GM23338 (cell line): Measurements from ENCODE around the gene ZNF48. TPM values are rescaled to one million over a fixed set of nuclear protein-coding genes. Genes with fewer than 3 reads are reported as not detected.

Source experiments
- ATAC-seq: fragments of 200-7000 bp; cut with Tn5 transposase; 3 replicates; pipeline ENCODE4 v1.9.1; 2020
- DNase-seq: peaks from one replicate; pipeline ENCODE4 v3.0.0-alpha.2; 2015; ENCODE audit warnings: low spot score
- H2AFZ ChIP-seq: fragments of 200-600 bp; sonication (generic); 2 replicates; pipeline ENCODE4 v1.8.0; 2016; ENCODE audit warnings: antibody characterized with exemption, mild to moderate bottlenecking, moderate library complexity
- H3F3A ChIP-seq: fragments of 200-600 bp; sonication (generic); replicated peaks from 2 replicates; pipeline ENCODE4 v1.8.0; 2017; ENCODE audit warnings: antibody characterized with exemption, mixed run types, low read depth
- H3K27ac ChIP-seq: fragments of 200-600 bp; sonication (generic); 2 replicates; pipeline ENCODE4 v1.6.1; 2016; ENCODE audit warnings: low read depth
- H3K27me3 ChIP-seq: fragments of 200-600 bp; sonication (generic); 2 replicates; pipeline ENCODE4 v1.8.0; 2016; ENCODE audit warnings: mild to moderate bottlenecking, mixed run types, moderate library complexity; ENCODE audit not compliant: insufficient read depth
- H3K36me3 ChIP-seq: fragments of 200-600 bp; sonication (generic); 2 replicates; pipeline ENCODE4 v1.8.0; 2016; ENCODE audit warnings: mild to moderate bottlenecking; ENCODE audit not compliant: insufficient read depth
- H3K4me1 ChIP-seq: fragments of 200-600 bp; sonication (generic); 2 replicates; pipeline ENCODE4 v1.8.0; 2016; ENCODE audit warnings: mild to moderate bottlenecking, moderate library complexity; ENCODE audit not compliant: insufficient read depth
- H3K4me2 ChIP-seq: fragments of 200-600 bp; sonication (generic); 2 replicates; pipeline ENCODE4 v1.7.1; 2017; ENCODE audit warnings: mixed run types
- H3K4me3 ChIP-seq: fragments of 200-600 bp; sonication (generic); 2 replicates; pipeline ENCODE4 v1.6.1; 2016; ENCODE audit warnings: mixed run types
- H3K79me2 ChIP-seq: fragments of 200-600 bp; sonication (generic); replicated peaks from 2 replicates; pipeline ENCODE4 v1.8.0; 2017; ENCODE audit warnings: mild to moderate bottlenecking; ENCODE audit not compliant: insufficient read depth
- H3K9me2 ChIP-seq: fragments of 200-600 bp; sonication (generic); 2 replicates; pipeline ENCODE4 v1.8.0; 2017; ENCODE audit not compliant: insufficient read depth
- H4K20me1 ChIP-seq: fragments of 200-600 bp; sonication (generic); replicated peaks from 2 replicates; pipeline ENCODE4 v1.8.0; 2017; ENCODE audit warnings: mild to moderate bottlenecking; ENCODE audit not compliant: insufficient read depth
- H3K27ac Mint-ChIP-seq: 2 replicates; pipeline ENCODE4 v1.8.0; 2020; ENCODE audit warnings: inconsistent platforms, mild to moderate bottlenecking, moderate library complexity, mixed read lengths
- H3K27me3 Mint-ChIP-seq: 3 replicates; pipeline ENCODE4 v1.8.0; 2022; ENCODE audit warnings: low read depth, mild to moderate bottlenecking, moderate library complexity, mixed read lengths, inconsistent platforms; ENCODE audit not compliant: insufficient read depth, poor library complexity
- H3K36me3 Mint-ChIP-seq: 3 replicates; pipeline ENCODE4 v1.8.0; 2021; ENCODE audit warnings: low read depth, mild to moderate bottlenecking, inconsistent platforms, moderate library complexity, mixed read lengths
- H3K4me1 Mint-ChIP-seq: 3 replicates; pipeline ENCODE4 v1.8.0; 2020; ENCODE audit warnings: mild to moderate bottlenecking, inconsistent platforms, mixed read lengths
- H3K4me3 Mint-ChIP-seq: 3 replicates; pipeline ENCODE4 v1.8.0; 2021; ENCODE audit warnings: moderate library complexity, mild to moderate bottlenecking, inconsistent platforms, mixed read lengths
- H3K9me3 Mint-ChIP-seq: 3 replicates; pipeline ENCODE4 v1.8.0; 2020; ENCODE audit warnings: moderate library complexity, mild to moderate bottlenecking, inconsistent platforms, mixed read lengths
- CREB1 ChIP-seq: fragments of 250-450 bp; sonication (Bioruptor Pico); IDR thresholded peaks from 2 replicates; pipeline ENCODE4 v1.5.0; 2020; ENCODE audit warnings: low read depth, mild to moderate bottlenecking, moderate library complexity
- CTCF ChIP-seq, 2 experiments: fragments of 200-600 bp in 1 of 2; sonication (generic) in 1 of 2; conservative IDR thresholded peaks; 2 replicates each; pipeline versions ENCODE4 v1.5.1 to v1.6.1; 2016 to 2017; ENCODE audit warnings: antibody characterized with exemption in 2 of 2, low read depth in 2 of 2, mild to moderate bottlenecking in 2 of 2, moderate library complexity in 1 of 2
- EZH2 ChIP-seq: fragments of 200-600 bp; sonication (generic); IDR thresholded peaks from one replicate; pipeline ENCODE4 v1.8.0; 2017; ENCODE audit warnings: antibody characterized with exemption, mild to moderate bottlenecking, low read depth; ENCODE audit not compliant: unreplicated experiment
- JUNB ChIP-seq: IDR thresholded peaks from one replicate; pipeline ENCODE4 v1.6.1; 2016; ENCODE audit warnings: antibody characterized with exemption; ENCODE audit not compliant: unreplicated experiment
- POLR2AphosphoS5 ChIP-seq: IDR thresholded peaks from 2 replicates; pipeline ENCODE4 v1.6.1; 2016; ENCODE audit warnings: antibody characterized with exemption, low read depth
- REST ChIP-seq: IDR thresholded peaks from one replicate; pipeline ENCODE4 v1.6.1; 2018; ENCODE audit warnings: antibody characterized with exemption; ENCODE audit not compliant: unreplicated experiment
- STAT1 ChIP-seq: IDR thresholded peaks from one replicate; pipeline ENCODE4 v1.6.1; 2016; ENCODE audit warnings: antibody characterized with exemption; ENCODE audit not compliant: unreplicated experiment
- ZNF114 ChIP-seq: fragments of 250-450 bp; sonication (Bioruptor Pico); IDR thresholded peaks from 2 replicates; pipeline ENCODE4 v1.5.0; 2020; ENCODE audit warnings: mild to moderate bottlenecking, moderate library complexity
- polyA plus RNA-seq: library from polyadenylated mRNA; unstranded; fragments of >200 nt; fragmentation: Nextera tagmentation; extraction: Ambion mirVana; gene quantifications from 2 replicates; pipeline ENCODE4 v1.2.1, GENCODE V29; 2016
- total RNA-seq: library from RNA; depleted of rRNA; stranded (reverse); fragments of >200 nt; shearing (Covaris generic); gene quantifications from 2 replicates; pipeline ENCODE4 v1.2.3, GENCODE V29; 2014

ZNF48 gene
- total and polyA plus RNA-seq, 2 experiments from 2014 or later, result 4.8 to 44.3 TPM

GRCh38 chr16:30348929-30349328 is 46.3 kb upstream of the ZNF48 start:
- Histone ChIP-seq H3K4me2 (no peak overlapping the region), H3K27me3 (no peaks in the 10 kb centered on the region), H4K20me1 (no peaks in the 10 kb centered on the region), H3K79me2 (peaks cover 5% of the 10 kb centered on the region), H3K4me1 (no peaks in the 10 kb centered on the region; the same call in 1 of the 2 replicates), H3K36me3 (peaks cover 7% of the 10 kb centered on the region; the same call in 1 of the 2 replicates), H3K4me3 (no peak overlapping the region), H3K27ac (no peak overlapping the region), H3F3A (0 out of 2 replicates have a peak, but pooled peaks cover 9% of the 10 kb centered on the region), H2AFZ (no peak overlapping the region), H3K9me2 (no peaks in the 10 kb centered on the region)
- TF ChIP-seq EZH2 (no peak), CREB1 (CRISPR knock-in tag) (no peak), ZNF114 (CRISPR knock-in tag) (no peak), STAT1 (no peak), POLR2AphosphoS5 (no peak), CTCF (conservative IDR thresholded peaks at IDR 0.05; ENCODE audit: low read depth in 2 of 2) (no peak), REST (no peak)
- ATAC-seq, result no peak
- Mint-ChIP-seq H3K27me3 (peaks cover 6% of the 10 kb centered on the region), H3K27ac (no peak overlapping the region), H3K4me1 (no peaks in the 10 kb centered on the region; the same call in 2 of the 3 replicates), H3K9me3 (no peaks in the 10 kb centered on the region), H3K4me3 (no peak overlapping the region), H3K36me3 (peaks cover 45% of the 10 kb centered on the region)
- no peak for DNase-seq

- H3K9me2 ChIP-seq, result no peaks in the 10 kb centered on the region
- H3K4me1 ChIP-seq, result no peaks in the 10 kb centered on the region; the same call in 1 of the 2 replicates
- H3K27me3 ChIP-seq, result no peaks in the 10 kb centered on the region
- peaks cover 12% of the 10 kb centered on the region for H3K79me2 ChIP-seq
- H3K27me3 Mint-ChIP-seq, result peaks cover 11% of the 10 kb centered on the region
- H3K27ac ChIP-seq, result no peak overlapping the region
- H3K36me3 Mint-ChIP-seq, result peaks cover 53% of the 10 kb centered on the region
- no peak overlapping the region for H3K4me3 ChIP-seq
- no peaks in the 10 kb centered on the region for H4K20me1 ChIP-seq
- H3F3A ChIP-seq, result 0 out of 2 replicates have a peak, but pooled peaks cover 12% of the 10 kb centered on the region
- H3K9me3 Mint-ChIP-seq, result peaks cover 4% of the 10 kb centered on the region; the same call in 2 of the 3 replicates
- peaks cover 6% of the 10 kb centered on the region for H3K4me1 Mint-ChIP-seq
- no peak for ATAC-seq
- peaks cover 7% of the 10 kb centered on the region; the same call in 1 of the 2 replicates for H3K36me3 ChIP-seq
- no peak overlapping the region for H2AFZ ChIP-seq
- no peak for DNase-seq
- no peak overlapping the region for H3K4me2 ChIP-seq
- no peak overlapping the region for H3K27ac Mint-ChIP-seq
- H3K4me3 Mint-ChIP-seq, result no peak overlapping the region
- TF ChIP-seq ZNF114 (CRISPR knock-in tag) (no peak), JUNB (no peak), CTCF (conservative IDR thresholded peaks at IDR 0.05; ENCODE audit: low read depth in 2 of 2) (no peak), STAT1 (no peak), EZH2 (no peak), REST (no peak)
Observed at GRCh38 chr16:30349675-30350074, 45.5 kb upstream of the ZNF48 start.
